Activated CD4-positive, alpha-beta T cell treated with anti-CD3 and anti-CD28 coated beads for 36 hours (primary cell): ENCODE data around the gene RARRES1. TPM values are rescaled to one million over a fixed set of nuclear protein-coding genes. Genes with fewer than 3 reads are reported as not detected.

Source experiments
- ATAC-seq: fragments of 200-7000 bp; cut with Tn5 transposase; one replicate; pipeline ENCODE4 v1.10.0; 2021; ENCODE audit warnings: mild to moderate bottlenecking, moderate library complexity
- CTCF ChIA-PET: fragments of 350-600 bp; sonication (Branson Sonifier 250); formaldehyde crosslinking; loops from one replicate; lab custom pipeline; 2021; ENCODE audit warnings: antibody characterized with exemption; lab: Charles Lee
- POLR2A ChIA-PET: fragments of 350-600 bp; sonication (Branson Sonifier 250); formaldehyde crosslinking; loops from one replicate; lab custom pipeline; 2021; ENCODE audit warnings: antibody characterized with exemption, inconsistent platforms; lab: Charles Lee
- DNase-seq: peaks from one replicate; pipeline ENCODE4 v3.0.0-alpha.2; 2020
- H3K27ac Mint-ChIP-seq: one replicate; pipeline ENCODE4 v1.8.0; 2021; ENCODE audit warnings: mixed read lengths
- H3K27me3 Mint-ChIP-seq: one replicate; pipeline ENCODE4 v1.8.0; 2021; ENCODE audit warnings: mixed read lengths
- H3K36me3 Mint-ChIP-seq: one replicate; pipeline ENCODE4 v1.8.0; 2021; ENCODE audit warnings: low read depth, mixed read lengths
- H3K4me1 Mint-ChIP-seq: one replicate; pipeline ENCODE4 v1.8.0; 2021; ENCODE audit warnings: mixed read lengths
- H3K4me3 Mint-ChIP-seq: one replicate; pipeline ENCODE4 v1.8.0; 2021; ENCODE audit warnings: mild to moderate bottlenecking, moderate library complexity, mixed read lengths
- H3K9me3 Mint-ChIP-seq: one replicate; pipeline ENCODE4 v1.8.0; 2021; ENCODE audit warnings: low read depth, mixed read lengths
- intact Hi-C, 2 experiments: fragments of 100-400 bp; cut with DNase I in 1 of 2; cut with micrococcal nuclease in 1 of 2; formaldehyde crosslinking; loops; one replicate each; pipeline versions ENCODE4 v1.14.2 to v1.15.1; 2022 to 2024; cut with DNase I, micrococcal nuclease
- total RNA-seq, 2 experiments: library from RNA; stranded (reverse); gene quantifications; one replicate each; pipeline ENCODE4 v1.2.3, GENCODE V29; 2021

Gene RARRES1
- total RNA-seq, 2 experiments from 2014 or later, result not detected

DNA sequence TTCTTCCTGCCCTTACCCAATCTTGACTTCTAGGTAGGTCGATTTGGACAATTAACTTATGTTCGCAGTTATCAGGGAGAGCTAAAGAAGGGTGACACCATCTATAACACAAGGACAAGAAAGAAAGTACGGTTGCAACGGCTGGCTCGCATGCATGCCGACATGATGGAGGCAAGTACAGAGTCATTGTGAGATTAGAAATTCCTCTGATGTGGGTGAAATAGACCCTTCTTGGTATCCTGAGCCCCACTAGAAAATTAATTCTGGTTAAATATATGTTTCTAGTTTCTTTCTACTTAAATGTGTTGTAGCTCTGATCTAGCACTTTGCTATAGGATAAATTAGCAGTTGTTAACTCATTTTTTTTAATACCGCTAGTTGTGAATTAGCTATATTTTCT lies 73.4 kb downstream of the RARRES1 start:
- intact Hi-C loops, result loop anchor here (1.0 to 2.0 kb wide), 3 partner anchors 13 to 132 kb away; partner anchors contain the start of genes GFM1 (in 1 of the 2) and LXN (in 1 of the 2)
- Mint-ChIP-seq H3K27me3 (no peaks in the 10 kb centered on the region), H3K4me1 (peaks cover 11% of the 10 kb centered on the region), H3K36me3 (peaks cover 39% of the 10 kb centered on the region), H3K27ac (peak overlapping the region; percentile 2), H3K4me3 (no peak overlapping the region), H3K9me3 (no peaks in the 10 kb centered on the region)
- ChIA-PET POLR2A (interaction anchor here (0.6 to 1.3 kb wide), 3 partner anchors 9 to 14 kb away, joined by 3 read pairs; partner anchors contain the start of gene GFM1), CTCF (interaction anchor here (0.6 to 7.0 kb wide), 20 partner anchors 8 to 178 kb away, joined by 3 to 74 read pairs (median 8); partner anchors contain the start of genes GFM1 and LXN)
- ATAC-seq, result no peak
- DNase-seq, result no peak

DNA sequence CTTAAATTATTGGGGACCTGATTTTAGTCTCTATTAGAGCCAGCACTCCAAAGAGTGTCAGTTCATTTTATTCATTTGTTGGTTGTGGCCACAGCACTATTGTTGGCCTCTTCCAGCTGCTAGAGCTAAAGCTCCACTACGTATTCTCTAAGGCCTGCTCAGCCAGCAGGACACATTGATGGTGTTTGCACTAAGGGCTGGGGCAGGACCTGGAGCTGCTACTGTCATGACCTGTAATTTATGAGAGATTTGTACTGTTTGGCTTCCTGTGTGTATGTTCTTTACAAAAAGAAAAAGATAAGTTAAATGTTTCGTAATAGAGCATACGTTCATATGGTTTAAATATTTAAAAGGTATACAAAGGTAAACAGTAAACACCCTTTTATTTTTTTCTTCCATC lies 79.8 kb downstream of the RARRES1 start:
- DNase-seq (no peak), ATAC-seq (no peak)
- H3K36me3 Mint-ChIP-seq, result peaks cover 41% of the 10 kb centered on the region
- no peak overlapping the region for H3K4me3 Mint-ChIP-seq
- ChIA-PET CTCF (interaction anchor here (0.7 to 2.1 kb wide), 3 partner anchors 7 to 72 kb away, joined by 3 to 6 read pairs (median 6); no protein-coding TSS in a partner anchor), POLR2A (no interaction called here)
- no peaks in the 10 kb centered on the region for H3K27me3 Mint-ChIP-seq
- peaks cover 13% of the 10 kb centered on the region for H3K4me1 Mint-ChIP-seq
- H3K9me3 Mint-ChIP-seq, result no peaks in the 10 kb centered on the region
- intact Hi-C loops, result no loop called here
- no peak overlapping the region for H3K27ac Mint-ChIP-seq

DNA sequence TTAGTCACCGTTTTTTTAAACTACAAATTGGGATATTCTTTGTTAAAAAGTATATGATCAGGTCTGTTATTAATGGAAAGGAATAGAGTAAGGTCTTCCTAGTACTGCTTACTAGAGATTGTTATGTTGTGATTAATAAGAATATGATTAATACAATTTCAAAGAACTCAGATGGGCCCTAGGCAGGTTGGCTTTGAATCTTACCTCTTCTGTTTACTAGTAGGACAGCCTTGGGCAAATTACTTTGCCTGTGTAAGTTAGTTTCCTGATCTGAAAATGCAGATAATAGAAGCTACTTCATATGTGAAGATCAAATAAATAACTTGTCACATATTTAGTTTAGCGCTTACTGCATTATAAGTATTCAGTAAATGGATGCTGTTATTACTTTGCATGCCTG lies 81.1 kb downstream of the RARRES1 start:
- ChIA-PET POLR2A (no interaction called here), CTCF (interaction anchor here (2.1 kb wide), 1 partner anchor 12 kb away, joined by 6 read pairs; no protein-coding TSS in a partner anchor)
- Mint-ChIP-seq H3K4me3 (no peak overlapping the region), H3K9me3 (no peaks in the 10 kb centered on the region), H3K36me3 (peaks cover 42% of the 10 kb centered on the region), H3K4me1 (peaks cover 18% of the 10 kb centered on the region), H3K27me3 (no peaks in the 10 kb centered on the region), H3K27ac (no peak overlapping the region)
- intact Hi-C loops, result no loop called here
- DNase-seq (no peak), ATAC-seq (no peak)

DNA sequence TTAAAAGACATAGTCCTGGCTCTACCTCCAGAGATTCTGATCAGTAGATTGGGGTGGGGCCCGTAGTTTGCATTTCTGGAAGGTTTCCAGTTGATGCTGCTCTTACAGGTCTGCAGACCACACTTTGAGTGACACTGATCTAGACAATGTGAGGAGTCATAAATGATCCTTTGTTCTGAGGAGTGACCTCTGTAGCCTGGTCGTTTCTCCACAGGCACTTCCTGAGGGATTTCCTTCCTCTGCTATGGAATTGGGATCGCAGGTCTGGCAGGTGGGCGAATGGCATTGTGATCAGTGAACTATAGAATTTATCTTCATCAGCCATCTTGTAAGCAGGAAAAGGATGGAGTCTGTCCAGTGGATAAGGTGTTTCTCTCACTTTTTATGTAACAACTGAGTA lies 82.5 kb downstream of the RARRES1 start:
- ATAC-seq (no peak), DNase-seq (no peak)
- ChIA-PET POLR2A (no interaction called here), CTCF (no interaction called here)
- Mint-ChIP-seq H3K9me3 (no peaks in the 10 kb centered on the region), H3K4me1 (peaks cover 30% of the 10 kb centered on the region), H3K27ac (peak overlapping the region; percentile 28), H3K27me3 (no peaks in the 10 kb centered on the region), H3K36me3 (peaks cover 41% of the 10 kb centered on the region), H3K4me3 (no peak overlapping the region)
- intact Hi-C loops, result loop anchor here (5.0 to 10.0 kb wide), 4 partner anchors 115 to 1475 kb away; partner anchors contain the start of genes MFSD1 (in 1 of the 2) and SHOX2 (in 1 of the 2)

Other genes with a start within 250 kb of the RARRES1 start
- gene MLF1, start 161.3 kb downstream of the RARRES1 start, total RNA-seq, result 1 to 10 TPM; 2.4 to 3.4 TPM
- gene GFM1, start 87.9 kb downstream of the RARRES1 start, total RNA-seq, result 10 to 100 TPM; 50.5 to 51.4 TPM
- gene LXN, start 59.8 kb downstream of the RARRES1 start, total RNA-seq, result 10 to 100 TPM; 12.5 to 13.9 TPM
- gene MFSD1, start 69.6 kb upstream of the RARRES1 start, total RNA-seq, result 10 to 100 TPM in 1 of 2 experiments, 1 to 10 TPM in 1; 6.9 to 13.1 TPM